Kidney epithelial cell (primary cell): ENCODE data around the gene DDAH2. TPM values are rescaled to one million over a fixed set of nuclear protein-coding genes. Genes with fewer than 3 reads are reported as not detected.

ENCODE experiments used
- DNase-seq: peaks from one replicate; pipeline ENCODE4 v3.0.0-alpha.2; 2010; ENCODE audit warnings: low read depth
- H3K27me3 ChIP-seq: 2 replicates; pipeline ENCODE4 v1.6.0; 2011; ENCODE audit warnings: low read length; ENCODE audit not compliant: control insufficient read depth, insufficient read depth
- H3K36me3 ChIP-seq: 2 replicates; pipeline ENCODE4 v1.5.1; 2011; ENCODE audit warnings: low read length; ENCODE audit not compliant: control insufficient read depth, insufficient read depth
- H3K4me3 ChIP-seq: 2 replicates; pipeline ENCODE4 v1.5.1; 2011; ENCODE audit warnings: low read depth, mild to moderate bottlenecking, control low read depth, low read length
- CTCF ChIP-seq: IDR thresholded peaks from 2 replicates; pipeline ENCODE4 v1.5.1; 2011; ENCODE audit warnings: mild to moderate bottlenecking, moderate library complexity, low read length, control low read depth, inconsistent platforms; ENCODE audit not compliant: insufficient read depth, poor library complexity, severe bottlenecking
- total RNA-seq: library from RNA; depleted of rRNA; stranded (reverse); fragments of >200 nt; gene quantifications from 2 replicates; pipeline ENCODE4 v1.2.3, GENCODE V29; 2015

Gene DDAH2
- total RNA-seq, 1 donor from 2014 or later: 106 TPM

GRCh38 chr6:31689249-31690110 lies 39.6 kb downstream of the DDAH2 start:
- DNase-seq: no peak
- no peak overlapping the region for H3K4me3 ChIP-seq
- peak; percentile 46 for TF ChIP-seq CTCF
- H3K36me3 ChIP-seq: no peaks in the 10 kb centered on the region
- no peaks in the 10 kb centered on the region for H3K27me3 ChIP-seq

- H3K36me3 ChIP-seq: no peaks in the 10 kb centered on the region
- no peak for DNase-seq
- no peak for TF ChIP-seq CTCF
- no peaks in the 10 kb centered on the region for H3K27me3 ChIP-seq
- H3K4me3 ChIP-seq: no peak overlapping the region
Measured at GRCh38 chr6:31687860-31688693, 41.0 kb downstream of the DDAH2 start.

GRCh38 chr6:31687321-31687720 lies 41.8 kb downstream of the DDAH2 start:
- Histone ChIP-seq H3K4me3 (no peak overlapping the region), H3K36me3 (no peaks in the 10 kb centered on the region), H3K27me3 (no peaks in the 10 kb centered on the region)
- no peak for TF ChIP-seq CTCF
- no peak for DNase-seq

GRCh38 chr6:31686483-31686882 lies 42.6 kb downstream of the DDAH2 start:
- DNase-seq: no peak
- Histone ChIP-seq H3K36me3 (no peaks in the 10 kb centered on the region), H3K4me3 (no peak overlapping the region), H3K27me3 (no peaks in the 10 kb centered on the region)
- TF ChIP-seq CTCF: no peak

GRCh38 chr6:31683591-31683990 lies 45.5 kb downstream of the DDAH2 start:
- no peak overlapping the region for H3K4me3 ChIP-seq
- no peak for TF ChIP-seq CTCF
- H3K36me3 ChIP-seq: no peaks in the 10 kb centered on the region
- no peaks in the 10 kb centered on the region for H3K27me3 ChIP-seq
- no peak for DNase-seq
